Hepatic stellate cell (primary cell): ENCODE data around the gene SLC4A3.

Source experiments
- DNase-seq: peaks from one replicate; pipeline ENCODE4 v3.0.0; 2011; ENCODE audit warnings: low spot score

Gene SLC4A3

GRCh38 chr2:219613461-219614070 is 13.9 kb upstream of the SLC4A3 start:
- no peak for DNase-seq

DNA sequence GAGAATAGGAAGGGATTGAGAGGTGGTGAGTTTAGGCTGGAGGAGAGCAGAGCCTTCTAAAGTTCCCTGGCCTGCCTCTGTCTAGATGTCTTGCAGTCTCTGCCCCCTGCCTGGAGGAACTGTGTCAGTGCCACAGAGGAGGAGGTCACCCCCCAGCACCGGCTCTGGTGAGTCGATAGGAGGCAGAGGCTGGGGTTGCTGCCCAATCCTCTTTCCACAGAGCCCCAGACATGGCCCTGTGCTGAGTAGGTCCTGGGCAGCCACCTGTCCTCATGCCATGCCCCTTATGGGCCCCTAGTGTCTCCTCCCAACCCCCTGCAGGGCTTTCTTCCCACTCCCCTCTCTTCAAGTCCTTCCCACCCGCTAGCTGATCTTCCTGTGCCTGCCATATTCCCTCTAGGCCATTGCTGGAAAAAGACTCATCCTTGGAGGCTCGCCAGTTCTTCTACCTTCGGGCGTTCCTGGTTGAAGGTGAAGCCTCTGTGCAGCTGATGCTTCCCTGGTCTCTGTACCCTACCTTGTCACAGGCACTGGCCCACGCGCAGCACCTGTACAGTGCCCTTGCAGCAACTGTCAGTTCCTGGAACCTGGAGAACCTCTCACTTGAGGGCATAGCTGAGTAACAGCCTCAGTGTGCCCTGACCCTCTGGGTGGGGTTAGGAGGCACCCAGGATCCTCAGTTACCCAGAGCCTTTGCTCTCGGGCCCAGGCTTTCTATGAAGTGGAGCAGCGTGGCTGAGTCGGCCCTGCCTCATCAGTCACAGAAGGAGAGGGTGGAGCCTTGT is 13.2 kb upstream of the SLC4A3 start:
- DNase-seq, result no peak

- DNase-seq, result no peak
Observed at GRCh38 chr2:219615036-219615435, 12.4 kb upstream of the SLC4A3 start.

DNA sequence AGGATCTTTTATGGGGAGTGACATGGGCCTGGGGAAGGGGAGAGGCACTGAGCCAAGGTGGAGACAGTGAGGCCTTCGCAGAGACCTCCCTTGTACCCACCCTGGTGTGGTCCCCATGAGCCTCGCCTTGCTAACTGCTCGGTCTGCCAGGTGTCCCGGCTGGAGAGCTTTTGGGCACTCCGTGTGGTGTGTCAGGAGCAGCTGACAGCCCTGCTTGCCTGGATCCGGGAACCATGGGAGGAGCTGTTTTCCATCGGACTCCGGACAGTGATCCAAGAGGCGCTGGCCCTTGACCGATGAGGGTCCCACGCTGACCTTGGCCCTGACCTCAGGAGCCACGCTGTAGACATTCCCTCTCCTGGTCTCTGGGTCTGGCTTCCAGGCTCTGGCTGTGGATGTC is 11.5 kb upstream of the SLC4A3 start:
- no peak for DNase-seq

- DNase-seq, result no peak
Observed at GRCh38 chr2:219616550-219616949, 10.9 kb upstream of the SLC4A3 start.

DNA sequence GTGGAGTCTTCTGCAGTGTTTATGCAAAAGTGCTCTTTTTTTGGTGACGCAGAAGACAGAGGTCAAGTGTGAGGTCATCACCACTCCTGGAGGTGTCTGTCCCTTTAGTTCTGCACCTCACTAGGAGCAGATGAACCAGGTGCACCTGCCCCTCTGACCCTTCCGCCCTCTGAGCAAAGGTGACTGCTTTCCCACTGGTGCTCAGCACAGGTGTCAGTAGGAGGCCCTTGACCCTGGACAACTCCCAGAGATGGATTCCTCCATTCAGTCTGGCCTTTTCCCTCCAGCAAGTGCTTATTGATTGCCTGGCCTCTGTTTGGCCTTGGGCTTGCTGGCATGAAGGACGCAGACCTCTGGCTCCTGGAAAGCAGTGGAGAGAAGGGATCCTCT is 8.7 kb upstream of the SLC4A3 start:
- DNase-seq, result no peak

DNA sequence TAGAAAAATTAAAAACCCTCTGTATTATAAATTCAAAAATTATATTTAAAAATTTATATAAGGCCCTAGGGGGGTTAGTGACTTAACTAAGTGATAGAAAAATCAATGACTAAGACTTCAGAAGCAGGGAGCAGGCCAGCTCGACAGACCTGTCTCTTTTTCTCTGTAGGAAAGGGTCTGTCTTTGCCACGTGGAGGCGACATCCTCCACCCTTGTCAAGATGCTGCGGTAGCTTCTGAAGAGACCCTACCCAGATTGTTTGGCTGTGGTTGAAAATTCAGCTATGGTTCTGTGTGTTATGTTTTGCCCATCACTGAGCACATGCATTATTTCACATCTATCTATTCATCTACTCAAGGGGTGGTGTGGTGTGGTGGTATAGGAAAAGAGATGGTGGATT is 8.2 kb upstream of the SLC4A3 start:
- no peak for DNase-seq

- no peak for DNase-seq
Observed at GRCh38 chr2:219620546-219620945, 6.9 kb upstream of the SLC4A3 start.

DNA sequence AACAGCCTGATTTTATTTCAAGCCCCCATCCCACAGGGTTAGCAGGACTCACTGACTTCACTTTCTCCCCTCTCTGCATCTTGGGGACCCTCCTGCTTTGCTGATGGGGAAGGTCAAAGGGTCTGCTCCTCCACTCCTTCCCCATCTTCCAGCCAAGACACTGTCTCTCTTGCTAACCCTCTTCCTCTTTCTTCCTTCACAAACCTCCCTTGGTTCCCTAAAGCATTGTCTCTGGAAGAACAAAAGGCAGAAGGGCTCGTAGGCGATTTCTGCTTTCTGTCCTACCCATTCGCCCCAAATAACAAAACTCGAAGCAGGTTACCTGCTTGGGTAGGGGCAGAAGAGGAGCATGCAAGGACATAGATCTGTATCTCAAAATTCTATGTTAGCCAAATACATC is 5.5 kb upstream of the SLC4A3 start:
- no peak for DNase-seq

GRCh38 chr2:219622472-219622871 is 5.0 kb upstream of the SLC4A3 start:
- DNase-seq, result no peak

GRCh38 chr2:219624565-219624964 is 2.9 kb upstream of the SLC4A3 start:
- DNase-seq, result no peak

GRCh38 chr2:219625179-219625578 is 2.3 kb upstream of the SLC4A3 start:
- DNase-seq, result no peak

- DNase-seq, result no peak
Observed at GRCh38 chr2:219626540-219626939, 890 bp upstream of the SLC4A3 start.

- no peak for DNase-seq
Observed at GRCh38 chr2:219628235-219628985, 980 bp downstream of the SLC4A3 start.

GRCh38 chr2:219628986-219629901 is 1.8 kb downstream of the SLC4A3 start:
- DNase-seq, result no peak

DNA sequence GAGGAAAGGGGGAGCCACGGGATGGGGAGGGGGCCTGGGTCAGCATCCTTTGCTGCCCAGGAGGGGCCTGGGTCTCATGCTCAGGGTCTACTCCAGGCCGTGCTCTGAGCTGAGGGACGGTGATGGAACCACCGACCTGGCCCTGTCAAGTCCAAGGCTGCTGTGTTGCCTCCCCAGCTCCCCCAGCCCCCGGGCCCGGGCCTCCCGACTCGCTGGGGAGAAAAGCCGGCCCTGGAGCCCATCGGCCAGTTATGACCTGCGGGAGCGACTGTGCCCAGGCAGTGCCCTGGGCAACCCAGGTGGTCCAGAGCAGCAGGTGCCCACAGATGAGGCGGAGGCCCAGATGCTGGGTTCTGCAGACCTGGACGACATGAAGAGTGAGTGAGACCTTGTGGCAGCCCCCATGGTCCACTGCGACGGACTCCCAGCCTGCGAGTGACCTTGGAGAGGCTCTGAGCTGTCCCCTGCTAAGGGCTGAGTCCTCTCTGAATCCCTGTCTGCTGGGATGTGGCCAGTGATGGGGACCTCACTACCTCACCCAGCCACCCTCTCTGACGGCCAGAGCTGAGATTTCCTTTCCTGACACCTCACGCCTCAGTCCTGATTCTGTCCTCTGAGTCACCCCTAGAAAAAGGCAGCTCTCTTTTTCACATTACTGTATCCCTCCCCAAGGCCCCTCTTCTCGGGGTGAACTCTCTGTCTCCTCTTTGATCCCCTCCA is 2.7 kb downstream of the SLC4A3 start:
- DNase-seq, result no peak

DNA sequence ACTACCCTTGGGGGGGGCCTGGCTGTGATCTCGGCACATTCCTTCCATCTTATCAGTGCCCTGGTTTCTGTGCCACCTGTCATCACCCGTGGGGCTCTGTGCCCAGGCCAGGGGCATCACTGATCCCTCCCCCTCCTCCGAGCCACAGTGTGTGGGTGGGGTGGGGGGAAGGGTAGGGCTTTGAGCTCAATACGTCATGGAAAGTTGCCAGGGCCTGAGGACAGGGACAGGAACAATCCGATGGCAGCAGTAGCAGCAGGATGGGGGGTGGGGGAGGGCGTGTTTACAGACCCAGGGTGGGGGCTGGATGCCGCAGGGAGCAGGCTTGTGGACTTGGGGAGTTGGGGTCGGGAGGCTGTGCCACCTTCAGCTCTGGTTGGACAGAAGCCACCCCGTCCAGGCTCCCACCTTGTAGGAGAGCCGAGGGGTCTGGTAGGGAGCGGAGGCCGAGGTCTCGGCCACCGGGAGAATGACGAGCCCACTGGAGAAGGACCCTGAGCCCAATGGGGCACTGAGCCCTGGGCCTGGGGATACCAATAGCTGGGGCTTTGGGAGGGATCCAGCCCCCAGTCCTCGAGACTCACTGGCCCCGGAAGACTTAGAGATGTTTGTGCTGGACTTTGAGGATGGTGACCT is 3.5 kb downstream of the SLC4A3 start:
- DNase-seq, result no peak

DNA sequence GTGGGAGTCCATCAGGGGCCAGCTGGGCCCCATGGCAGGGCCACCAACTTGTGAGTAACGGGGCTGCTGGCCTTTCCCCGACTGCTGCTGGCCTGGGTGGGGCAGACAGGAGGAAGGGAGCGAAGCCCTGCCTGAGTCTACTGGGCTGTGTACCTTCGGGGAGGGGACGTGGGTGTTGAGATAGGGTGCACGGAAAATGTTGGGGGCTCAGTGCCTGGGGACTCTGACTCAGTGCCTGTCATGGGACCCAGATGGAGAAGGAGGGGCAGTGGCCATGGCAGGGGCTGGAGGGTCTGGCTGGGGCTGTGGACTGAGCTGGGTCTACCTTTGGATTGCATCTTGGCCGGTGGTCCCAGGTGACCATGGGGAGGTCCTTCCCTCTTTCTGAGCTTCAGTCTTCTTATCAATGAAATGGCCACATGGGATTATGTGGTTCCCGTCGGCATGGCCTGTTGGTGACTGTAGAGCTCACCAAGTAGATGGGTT is 4.0 kb downstream of the SLC4A3 start:
- DNase-seq, result no peak

DNA sequence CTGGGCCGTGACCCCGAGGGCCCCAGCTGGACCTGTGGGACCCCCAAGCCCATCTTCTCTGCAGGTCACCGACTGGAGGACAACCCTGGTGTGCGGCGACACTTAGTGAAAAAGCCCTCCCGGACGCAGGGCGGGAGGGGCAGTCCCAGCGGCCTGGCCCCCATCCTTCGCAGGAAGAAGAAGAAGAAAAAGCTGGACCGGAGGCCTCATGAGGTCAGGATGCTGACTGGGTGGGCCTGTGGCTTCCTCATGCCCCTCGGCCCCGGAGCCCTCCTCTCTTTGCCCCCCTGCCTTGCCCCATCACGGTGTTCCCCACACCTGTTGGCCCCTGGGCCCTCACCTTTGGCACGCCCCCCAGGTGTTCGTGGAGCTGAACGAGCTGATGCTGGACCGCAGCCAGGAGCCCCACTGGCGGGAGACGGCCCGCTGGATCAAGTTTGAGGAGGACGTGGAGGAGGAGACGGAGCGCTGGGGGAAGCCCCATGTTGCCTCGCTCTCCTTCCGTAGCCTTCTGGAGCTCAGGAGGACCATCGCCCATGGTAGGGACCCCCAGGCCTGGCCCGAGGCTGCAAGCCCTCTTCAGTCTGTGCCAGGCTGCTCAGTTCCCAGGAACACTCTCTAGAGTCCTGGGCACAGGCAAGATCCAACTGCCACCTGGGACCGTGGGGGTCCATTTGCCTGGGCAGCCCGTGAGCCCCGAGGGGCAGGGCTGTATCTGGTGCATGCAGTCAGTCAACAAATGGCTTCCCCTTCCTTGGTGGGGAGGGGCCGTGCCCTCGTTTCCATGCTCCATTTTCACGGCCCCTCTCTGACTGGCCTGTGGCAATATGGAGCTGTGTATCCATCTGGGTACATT is 4.7 kb downstream of the SLC4A3 start:
- no peak for DNase-seq

DNA sequence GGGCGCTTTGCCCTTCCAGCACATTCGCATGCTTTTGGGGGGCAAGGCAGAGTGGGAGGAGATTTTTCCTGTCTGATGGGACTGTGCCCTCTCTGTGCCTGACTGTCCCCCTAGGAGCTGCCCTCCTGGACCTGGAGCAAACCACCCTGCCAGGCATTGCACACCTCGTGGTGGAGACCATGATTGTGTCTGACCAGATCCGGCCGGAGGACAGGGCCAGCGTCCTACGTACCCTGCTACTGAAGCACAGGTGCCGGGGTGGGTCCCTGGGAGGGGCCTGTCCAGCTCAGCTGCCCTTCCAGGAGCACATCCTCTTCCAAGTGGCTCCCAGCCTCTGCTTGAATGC is 5.3 kb downstream of the SLC4A3 start:
- DNase-seq, result no peak
